Measurements from ENCODE around the gene NOTCH1.

Gene NOTCH1

DNA sequence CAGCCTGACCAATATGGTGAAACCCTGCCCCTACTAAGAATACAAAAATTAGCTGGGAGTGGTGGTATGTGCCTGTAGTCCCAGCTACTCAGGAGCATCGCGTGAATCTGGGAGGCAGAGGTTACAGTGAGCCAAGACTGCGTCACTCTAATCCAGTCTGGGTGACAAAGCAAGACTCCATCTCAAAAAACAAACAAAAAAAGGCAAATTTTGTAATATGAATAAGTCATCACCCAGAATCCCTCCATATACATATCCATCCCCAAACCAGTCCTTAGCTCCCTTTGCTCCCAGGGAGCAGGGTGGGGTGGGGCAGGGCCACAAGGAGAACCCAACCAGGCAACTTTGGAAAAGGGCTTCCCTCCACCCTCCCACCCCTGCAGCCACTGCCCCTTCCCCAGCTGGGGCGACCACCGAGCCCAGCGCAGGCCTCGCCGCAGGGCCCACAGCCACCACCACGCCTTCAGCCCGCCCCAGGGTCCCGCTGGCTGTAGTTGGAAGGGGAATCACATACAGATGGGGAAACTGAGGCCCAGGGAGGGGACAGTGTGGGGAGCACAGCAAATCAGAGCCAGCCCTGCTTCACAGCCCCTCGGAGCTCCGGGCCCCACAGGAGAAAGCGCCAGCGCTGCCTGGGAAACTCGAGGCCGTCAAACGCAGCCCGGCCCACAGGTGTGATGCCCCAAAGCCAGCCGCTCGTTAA lies 7.8 kb downstream of the NOTCH1 start:
- no peak for DNase-seq (ENCODE audit: low spot score)
- Histone ChIP-seq H3K4me3 (peak overlapping the region; percentile 48), H3K27ac (peak overlapping the region in 1 of 2 donors; percentile 72)
- TF ChIP-seq, protein P1, sequence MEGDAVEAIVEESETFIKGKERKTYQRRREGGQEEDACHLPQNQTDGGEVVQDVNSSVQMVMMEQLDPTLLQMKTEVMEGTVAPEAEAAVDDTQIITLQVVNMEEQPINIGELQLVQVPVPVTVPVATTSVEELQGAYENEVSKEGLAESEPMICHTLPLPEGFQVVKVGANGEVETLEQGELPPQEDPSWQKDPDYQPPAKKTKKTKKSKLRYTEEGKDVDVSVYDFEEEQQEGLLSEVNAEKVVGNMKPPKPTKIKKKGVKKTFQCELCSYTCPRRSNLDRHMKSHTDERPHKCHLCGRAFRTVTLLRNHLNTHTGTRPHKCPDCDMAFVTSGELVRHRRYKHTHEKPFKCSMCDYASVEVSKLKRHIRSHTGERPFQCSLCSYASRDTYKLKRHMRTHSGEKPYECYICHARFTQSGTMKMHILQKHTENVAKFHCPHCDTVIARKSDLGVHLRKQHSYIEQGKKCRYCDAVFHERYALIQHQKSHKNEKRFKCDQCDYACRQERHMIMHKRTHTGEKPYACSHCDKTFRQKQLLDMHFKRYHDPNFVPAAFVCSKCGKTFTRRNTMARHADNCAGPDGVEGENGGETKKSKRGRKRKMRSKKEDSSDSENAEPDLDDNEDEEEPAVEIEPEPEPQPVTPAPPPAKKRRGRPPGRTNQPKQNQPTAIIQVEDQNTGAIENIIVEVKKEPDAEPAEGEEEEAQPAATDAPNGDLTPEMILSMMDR (IDR thresholded peaks at IDR 0.05) = no peak

DNA sequence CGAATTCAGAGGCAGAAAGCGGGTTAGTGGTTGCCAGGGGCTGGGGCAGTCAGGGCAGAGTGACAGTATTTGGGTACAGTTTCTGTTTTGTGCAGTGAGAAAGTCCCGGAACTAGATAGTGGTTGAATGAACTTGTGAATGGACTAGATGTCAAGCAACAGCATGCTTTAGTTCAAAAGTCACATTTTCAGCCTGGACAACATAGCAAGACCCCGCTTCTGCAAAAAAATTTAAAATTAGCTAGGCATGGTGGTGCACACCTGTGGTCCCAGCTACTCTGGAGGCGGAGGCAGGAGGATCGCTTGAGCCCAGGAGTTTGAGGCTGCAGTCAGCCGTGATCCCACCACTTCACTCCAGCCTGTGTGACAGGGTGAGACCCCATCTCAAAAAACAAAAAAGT lies 8.4 kb downstream of the NOTCH1 start:
- TF ChIP-seq, protein P1 (IDR thresholded peaks at IDR 0.05) = no peak
- no peak overlapping the region for H3K27ac ChIP-seq
- no peak for DNase-seq (ENCODE audit: low spot score)
- no peak overlapping the region for H3K4me3 ChIP-seq

DNA sequence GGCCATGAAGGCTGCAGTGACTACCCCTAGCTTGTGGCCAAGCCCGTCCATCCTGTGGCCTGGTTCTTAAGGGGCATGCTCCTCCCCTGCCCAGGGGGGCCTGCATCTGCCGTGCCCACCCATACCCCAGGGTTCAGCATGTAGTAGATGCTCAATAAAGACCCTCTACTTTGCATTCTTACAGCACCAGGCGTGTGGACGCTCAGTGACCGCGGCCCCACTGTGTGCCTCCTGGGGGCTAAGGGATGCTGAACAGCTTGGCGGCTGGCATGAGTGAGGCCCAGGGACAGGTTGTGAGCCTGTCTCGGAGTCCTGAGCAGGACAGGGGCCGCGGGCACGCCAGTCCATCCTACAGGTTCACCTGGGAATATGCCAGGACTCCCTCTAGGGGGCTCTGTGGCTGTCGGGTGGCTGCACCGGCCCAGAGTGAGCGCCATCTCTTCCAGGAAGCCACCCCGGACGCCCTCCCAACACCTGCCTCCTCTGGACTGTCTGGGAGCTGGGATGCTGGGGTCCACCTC lies 9.1 kb downstream of the NOTCH1 start:
- DNase-seq (ENCODE audit: low spot score) = no peak
- TF ChIP-seq, protein P1 (IDR thresholded peaks at IDR 0.05) = no peak
- Histone ChIP-seq H3K27ac (no peak overlapping the region), H3K4me3 (no peak overlapping the region)

DNA sequence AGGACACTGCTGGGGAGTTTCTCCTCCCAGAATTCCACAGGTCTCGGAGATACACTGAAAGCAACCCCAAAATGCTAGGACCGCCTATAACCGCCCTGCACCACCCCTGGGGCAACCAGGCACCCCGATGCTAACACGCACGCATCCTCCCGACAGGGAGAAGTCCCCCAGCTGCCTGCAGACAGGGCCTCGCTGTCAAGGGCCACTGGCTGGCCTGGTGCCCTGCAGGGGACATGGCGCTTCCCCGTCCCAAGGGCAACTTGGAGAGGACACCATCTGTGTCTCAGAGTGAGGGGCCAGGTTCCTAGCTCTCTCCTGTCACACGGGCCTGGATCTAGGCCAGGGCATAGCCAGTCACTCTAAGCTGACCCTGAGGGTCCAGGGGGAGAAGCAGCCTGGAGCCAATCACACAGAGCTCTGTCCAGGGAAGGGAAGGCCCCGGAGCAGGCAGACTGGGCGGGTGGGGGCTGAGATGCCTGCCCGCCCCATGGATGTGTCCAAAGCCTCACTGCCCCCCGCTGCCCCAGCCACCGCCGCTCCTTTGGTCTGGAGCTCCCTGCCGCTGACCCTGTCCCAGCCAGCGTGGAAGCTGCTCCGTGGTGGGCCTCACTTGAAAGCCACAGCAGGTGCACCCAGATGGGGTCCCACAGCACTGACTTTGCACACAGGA lies 9.7 kb downstream of the NOTCH1 start:
- no peak overlapping the region for H3K27ac ChIP-seq
- TF ChIP-seq, protein P1 (IDR thresholded peaks at IDR 0.05) = no peak
- no peak for DNase-seq (ENCODE audit: low spot score)
- no peak overlapping the region for H3K4me3 ChIP-seq

DNA sequence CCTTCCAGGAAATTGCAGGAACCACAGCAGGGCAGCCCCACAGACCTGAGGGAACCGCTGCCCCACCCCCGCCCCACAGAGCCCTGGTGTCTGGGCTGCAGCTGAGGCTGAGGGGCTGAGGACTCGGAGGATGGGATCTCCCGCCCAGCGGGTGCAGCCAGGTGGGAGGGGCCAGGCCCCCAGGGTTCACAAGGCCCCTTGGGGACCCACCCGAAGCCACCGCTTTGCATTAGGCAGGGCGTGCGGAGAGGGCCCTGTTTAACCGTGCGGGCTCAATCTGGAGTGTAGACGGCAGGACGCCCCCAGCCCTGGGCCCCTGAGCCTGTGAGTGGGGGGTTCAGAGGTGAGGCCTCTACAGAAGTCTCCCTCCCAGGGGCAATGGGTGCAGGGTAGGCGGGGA lies 10.8 kb downstream of the NOTCH1 start:
- Histone ChIP-seq H3K27ac (no peak overlapping the region), H3K4me3 (no peak overlapping the region)
- TF ChIP-seq, protein P1 (IDR thresholded peaks at IDR 0.05) = no peak
- no peak for DNase-seq (ENCODE audit: low spot score)

DNA sequence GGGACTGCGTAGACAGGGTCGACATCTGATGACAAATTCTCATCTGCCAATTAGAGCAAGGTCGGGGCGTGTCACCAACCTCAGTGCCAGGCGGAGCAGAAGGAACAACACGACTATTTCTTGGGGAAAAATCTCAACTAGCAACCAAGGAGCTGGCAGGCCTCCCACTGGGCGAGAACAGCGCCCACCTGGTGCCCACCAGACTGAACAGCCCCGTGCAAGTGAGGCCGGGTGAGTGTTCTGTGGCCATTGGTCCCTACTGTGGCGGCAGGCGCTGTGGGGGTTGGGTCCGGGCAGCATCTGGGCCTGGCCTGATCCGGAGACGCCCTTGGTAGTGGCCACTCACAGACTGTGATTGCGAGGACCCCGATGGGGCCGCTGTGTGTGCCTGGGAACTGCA lies 11.5 kb downstream of the NOTCH1 start:
- no peak overlapping the region for H3K4me3 ChIP-seq
- TF ChIP-seq, protein P1 (IDR thresholded peaks at IDR 0.05) = no peak
- DNase-seq (ENCODE audit: low spot score) = no peak
- H3K27ac ChIP-seq = peak overlapping the region in 1 of 2 donors; percentile 53

DNA sequence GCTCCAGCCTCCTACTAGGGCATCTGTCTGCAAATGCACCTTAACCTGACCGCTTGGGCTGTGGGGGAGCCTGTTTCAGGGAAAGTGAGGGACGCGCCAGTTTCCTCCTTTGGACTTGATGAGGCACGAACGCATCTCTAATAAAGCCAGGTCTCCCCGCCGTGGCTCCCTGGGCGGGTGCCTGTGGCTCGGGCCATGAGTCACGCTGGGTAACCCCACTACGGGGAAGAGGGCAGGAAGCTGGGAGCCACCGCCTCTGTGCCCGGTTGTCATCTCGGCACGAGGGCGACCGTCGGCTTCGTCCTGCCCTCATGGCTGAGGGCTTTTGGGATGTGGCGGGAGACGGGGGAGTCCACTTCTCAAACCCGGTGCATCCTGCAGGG lies 12.1 kb downstream of the NOTCH1 start:
- no peak for DNase-seq (ENCODE audit: low spot score)
- Histone ChIP-seq H3K27ac (peak overlapping the region in 1 of 2 donors; percentile 53), H3K4me3 (peak overlapping the region; percentile 12)
- TF ChIP-seq, protein P1 (IDR thresholded peaks at IDR 0.05) = no peak

Data from coronary artery (tissue), 2 donors.